NCI-H1694 treated with DMSO at 0.1 percent for 48 hours (cell line): Measurements from ENCODE around the gene GEMIN2.
"Not testable (repeated sequence)": the region's sequence is repeated elsewhere in the genome, so short reads cannot be mapped to it uniquely, and the experiment has no call there.

Experiments used
- DNase-seq: peaks from one replicate; lab custom pipeline; 2025; lab: John Stamatoyannopoulos, UW

The GEMIN2 gene

DNA sequence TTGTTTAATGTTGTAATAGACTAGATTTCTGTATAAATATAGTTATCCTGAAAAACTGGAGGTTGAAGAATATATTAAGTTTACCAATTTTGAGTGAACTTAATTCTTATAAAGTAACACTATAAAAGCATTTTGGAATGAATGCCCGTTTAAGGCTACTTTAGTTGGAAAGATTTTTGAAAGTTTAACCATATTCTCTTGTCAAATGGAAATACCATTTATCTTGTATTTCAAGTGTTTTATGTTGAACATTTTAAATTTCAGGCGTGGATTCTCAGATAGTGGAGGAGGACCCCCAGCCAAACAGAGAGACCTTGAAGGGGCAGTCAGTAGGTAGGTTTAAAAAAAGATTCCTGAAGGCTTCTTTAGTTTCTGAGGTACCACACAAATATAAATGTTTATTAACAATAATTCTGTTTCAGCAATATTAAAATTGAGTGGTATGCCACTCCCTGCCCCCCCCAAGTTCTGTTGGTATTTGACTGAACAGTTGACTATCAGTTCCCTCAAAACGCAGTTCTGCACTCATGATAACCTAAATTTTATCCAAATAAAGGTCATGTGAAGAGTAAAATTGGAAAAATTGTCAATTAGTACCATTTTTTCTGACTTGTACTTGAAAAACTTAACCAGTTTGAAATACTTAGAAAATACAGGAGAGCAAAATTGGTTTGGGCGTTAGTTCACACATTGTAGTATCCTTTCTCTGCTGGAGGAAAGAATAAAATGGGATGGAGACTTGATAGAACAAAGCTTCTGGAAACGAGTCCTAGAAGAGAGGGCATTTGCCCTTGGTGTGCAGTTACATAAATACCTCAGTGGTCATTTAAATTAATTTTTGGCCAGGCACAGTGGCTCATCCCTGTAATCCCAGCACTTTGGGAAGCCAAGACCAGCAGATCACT, 62.4 kb downstream of the GEMIN2 start:
- no peak for DNase-seq

DNA sequence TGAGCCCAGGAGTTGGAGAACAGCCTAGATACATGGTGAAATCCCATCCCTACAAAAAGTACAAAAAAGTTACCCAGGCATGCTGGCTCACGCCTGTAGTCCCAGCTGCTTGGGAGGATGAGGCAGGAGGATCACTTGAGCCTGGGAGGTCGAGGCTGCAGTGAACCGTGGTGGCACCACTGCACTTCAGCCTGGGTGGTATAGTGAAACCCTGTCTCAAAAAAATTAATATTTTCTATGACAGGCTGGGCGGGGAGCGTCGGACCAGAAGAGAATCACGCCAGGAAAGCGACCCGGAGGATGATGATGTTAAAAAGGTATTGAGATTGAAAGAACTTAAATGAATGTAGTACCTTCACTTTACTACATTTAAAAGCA, 63.0 kb downstream of the GEMIN2 start:
- no peak for DNase-seq

DNA sequence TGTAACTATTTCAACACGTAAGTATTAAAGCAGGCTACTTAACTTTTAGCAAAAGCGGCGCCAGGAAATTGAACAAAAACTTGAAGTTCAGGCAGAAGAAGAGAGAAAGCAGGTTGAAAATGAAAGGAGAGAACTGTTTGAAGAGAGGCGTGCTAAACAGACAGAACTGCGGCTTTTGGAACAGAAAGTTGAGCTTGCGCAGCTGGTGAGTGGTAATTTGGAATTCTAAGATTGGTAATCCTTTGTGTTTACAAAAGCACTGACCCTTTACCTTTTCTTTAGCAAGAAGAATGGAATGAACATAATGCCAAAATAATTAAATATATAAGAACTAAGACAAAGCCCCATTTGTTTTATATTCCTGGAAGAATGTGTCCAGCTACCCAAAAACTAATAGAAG, 64.9 kb downstream of the GEMIN2 start:
- DNase-seq, result no peak

DNA sequence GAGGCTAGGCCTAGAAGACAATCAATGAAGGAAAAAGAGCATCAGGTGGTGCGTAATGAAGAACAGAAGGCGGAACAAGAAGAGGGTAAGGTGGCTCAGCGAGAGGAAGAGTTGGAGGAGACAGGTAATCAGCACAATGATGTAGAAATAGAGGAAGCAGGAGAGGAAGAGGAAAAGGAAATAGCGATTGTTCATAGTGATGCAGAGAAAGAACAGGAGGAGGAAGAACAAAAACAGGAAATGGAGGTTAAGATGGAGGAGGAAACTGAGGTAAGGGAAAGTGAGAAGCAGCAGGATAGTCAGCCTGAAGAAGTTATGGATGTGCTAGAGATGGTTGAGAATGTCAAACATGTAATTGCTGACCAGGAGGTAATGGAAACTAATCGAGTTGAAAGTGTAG, 66.4 kb downstream of the GEMIN2 start:
- no peak for DNase-seq

DNA sequence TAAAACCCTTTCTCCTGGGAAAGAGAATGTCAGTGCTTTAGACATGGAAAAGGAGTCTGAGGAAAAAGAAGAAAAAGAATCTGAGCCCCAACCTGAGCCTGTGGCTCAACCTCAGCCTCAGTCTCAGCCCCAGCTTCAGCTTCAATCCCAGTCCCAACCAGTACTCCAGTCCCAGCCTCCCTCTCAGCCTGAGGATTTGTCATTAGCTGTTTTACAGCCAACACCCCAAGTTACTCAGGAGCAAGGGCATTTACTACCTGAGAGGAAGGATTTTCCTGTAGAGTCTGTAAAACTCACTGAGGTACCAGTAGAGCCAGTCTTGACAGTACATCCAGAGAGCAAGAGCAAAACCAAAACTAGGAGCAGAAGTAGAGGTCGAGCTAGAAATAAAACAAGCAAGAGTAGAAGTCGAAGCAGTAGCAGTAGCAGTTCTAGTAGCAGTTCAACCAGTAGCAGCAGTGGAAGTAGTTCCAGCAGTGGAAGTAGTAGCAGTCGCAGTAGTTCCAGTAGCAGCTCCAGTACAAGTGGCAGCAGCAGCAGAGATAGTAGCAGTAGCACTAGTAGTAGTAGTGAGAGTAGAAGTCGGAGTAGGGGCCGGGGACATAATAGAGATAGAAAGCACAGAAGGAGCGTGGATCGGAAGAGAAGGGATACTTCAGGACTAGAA, 67.0 kb downstream of the GEMIN2 start:
- no peak for DNase-seq

DNA sequence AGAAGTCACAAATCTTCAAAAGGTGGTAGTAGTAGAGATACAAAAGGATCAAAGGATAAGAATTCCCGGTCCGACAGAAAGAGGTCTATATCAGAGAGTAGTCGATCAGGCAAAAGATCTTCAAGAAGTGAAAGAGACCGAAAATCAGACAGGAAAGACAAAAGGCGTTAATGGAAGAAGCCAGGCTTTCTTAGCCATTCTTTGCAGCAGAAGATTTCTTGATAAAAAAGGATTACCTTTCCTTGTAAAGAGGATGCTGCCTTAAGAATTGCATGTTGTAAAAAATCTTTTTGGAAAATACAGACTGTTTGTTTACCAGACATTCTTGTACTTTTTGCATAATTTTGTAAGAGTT, 67.5 kb downstream of the GEMIN2 start:
- DNase-seq, result no peak

DNA sequence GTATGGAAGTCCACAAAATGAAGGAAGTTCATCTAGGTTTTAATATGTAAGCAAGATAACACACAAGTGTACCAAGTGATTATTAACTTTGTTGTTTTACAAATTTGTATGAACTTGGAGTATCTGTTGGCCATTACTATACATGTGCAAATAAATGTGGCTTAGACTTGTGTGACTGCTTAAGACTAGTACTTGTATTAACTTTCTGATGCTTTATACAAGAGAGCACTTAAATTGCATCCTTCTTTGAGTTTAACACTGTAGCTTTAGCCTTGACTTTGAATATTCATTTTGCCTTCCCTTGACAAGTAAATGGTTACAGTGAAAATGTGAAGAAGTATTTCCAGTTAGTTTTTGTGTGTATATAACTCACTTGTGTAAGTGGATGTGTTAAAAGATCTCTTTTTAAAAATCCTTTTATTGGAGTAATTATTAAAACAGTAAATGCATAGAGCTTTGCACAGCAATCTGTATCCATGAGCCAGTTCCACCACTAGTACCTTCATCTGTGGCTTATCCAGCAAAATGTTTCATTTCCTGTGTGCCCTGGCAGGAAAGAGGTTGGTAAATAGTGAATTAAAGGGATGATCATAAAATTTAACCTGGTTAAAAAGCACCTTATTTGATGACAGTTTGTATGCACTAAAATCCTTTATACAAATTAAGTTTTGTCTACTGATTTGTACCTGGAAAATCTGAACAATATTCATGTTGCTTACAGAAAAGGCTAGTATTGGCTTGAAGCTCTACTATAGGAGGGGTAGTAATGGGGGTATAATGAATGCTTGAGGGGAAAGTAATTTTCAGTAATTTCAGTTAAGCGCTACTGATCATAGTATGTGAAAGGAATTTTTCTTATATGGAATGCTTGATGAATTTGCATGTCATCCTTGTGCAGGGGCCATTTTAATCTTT, 68.9 kb downstream of the GEMIN2 start:
- no peak for DNase-seq

DNA sequence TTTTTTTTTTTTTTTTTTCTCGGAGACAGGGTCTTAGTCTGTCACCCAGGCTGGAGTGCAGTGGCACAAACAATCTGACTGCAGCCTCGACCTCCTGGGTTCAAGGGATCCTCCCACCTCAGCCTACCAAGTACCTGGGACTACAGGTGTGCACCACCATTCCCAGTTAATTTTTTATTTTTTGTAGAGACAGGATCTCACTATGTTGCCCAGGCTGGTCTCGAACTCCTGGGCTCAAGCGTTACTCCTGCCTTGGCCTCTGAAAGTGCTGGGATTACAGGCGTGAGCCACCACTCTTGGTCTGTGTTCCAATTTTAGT, 69.5 kb downstream of the GEMIN2 start:
- not testable (repeated sequence) for DNase-seq

DNA sequence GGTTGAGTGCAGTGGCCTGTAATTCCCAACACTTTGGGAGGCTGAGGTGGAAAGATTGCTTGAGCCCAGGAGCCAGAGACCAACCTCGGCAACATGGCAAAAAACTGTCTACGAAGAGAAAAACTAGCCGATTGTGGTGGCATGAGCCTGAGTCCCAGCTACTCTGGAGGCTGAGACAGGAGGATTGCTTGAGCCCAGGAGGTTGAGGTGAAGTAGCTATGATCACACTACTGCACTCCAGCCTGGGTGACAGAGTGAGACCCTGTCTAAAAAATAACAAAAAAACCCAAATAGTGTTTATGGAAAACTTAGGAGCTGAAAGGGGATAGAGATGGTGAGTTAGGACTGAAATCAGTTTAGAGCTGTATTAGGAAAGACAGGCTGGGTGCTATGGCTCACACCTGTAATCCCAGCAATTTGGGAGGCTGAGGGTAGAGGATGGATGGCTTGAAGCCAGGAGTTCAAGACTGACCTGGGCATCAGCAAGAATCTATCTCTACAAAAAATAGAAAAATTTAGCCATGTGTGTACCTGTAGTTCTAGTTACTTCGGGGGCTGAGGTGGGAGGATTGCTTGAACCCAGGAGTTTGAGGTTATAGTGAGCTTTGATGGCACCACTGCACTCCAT, 70.6 kb downstream of the GEMIN2 start:
- no peak for DNase-seq

DNA sequence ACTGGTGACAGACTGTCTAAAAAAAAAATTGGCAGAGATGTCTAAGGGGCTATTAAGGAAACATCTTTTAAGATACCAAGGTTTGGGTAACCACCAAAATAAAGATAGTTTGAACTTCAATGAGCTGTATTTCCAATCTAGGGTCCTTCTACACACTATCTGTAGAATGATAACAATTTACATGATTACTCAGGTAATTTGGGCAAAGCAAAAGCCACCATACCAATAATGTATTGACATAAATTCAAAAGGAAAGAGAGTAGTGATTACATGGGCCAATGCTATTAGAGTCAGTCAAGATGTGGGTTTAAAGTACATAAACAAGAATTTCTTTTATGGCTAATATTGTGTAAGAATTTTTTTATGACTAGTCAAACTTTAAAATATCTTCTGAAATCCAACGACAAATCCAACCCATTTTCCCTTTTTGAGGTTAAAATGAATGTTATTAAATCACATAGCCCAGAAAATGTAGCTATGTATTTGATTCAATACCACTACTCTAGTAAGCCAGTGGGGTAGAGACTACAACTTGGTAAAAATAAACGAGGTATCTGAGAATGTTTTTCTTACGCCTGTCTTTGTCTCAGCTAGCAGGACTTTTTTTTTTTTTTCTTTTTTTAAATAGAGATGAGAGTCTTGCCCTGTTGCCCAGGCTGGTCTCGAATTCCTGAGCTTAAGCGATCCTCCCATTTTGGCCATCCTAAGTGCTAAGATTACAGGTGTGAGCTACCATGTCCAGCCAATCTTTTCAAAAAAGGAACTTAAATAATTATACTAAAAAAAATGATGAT, 71.3 kb downstream of the GEMIN2 start:
- no peak for DNase-seq
